ENCODE measurements around the gene ZNF536.
"Not testable (repeated sequence)": the region's sequence is repeated elsewhere in the genome, so short reads cannot be mapped to it uniquely, and the experiment has no call there.

ZNF536 gene

GRCh38 chr19:30393729-30394480, 21.7 kb downstream of the ZNF536 start:
- intact Hi-C loops (cut with micrococcal nuclease), result no loop called here
- Mint-ChIP-seq H3K9me3 (no peaks in the 10 kb centered on the region), H3K27me3 (peaks cover 15% of the 10 kb centered on the region), H3K4me3 (no peak overlapping the region), H3K27ac (no peak overlapping the region), H3K36me3 (ENCODE audit: low read depth) (no peaks in the 10 kb centered on the region), H3K4me1 (ENCODE audit: low read depth) (peaks cover 8% of the 10 kb centered on the region)

GRCh38 chr19:30394481-30395151, 22.4 kb downstream of the ZNF536 start:
- Mint-ChIP-seq H3K4me3 (no peak overlapping the region), H3K36me3 (ENCODE audit: low read depth) (no peaks in the 10 kb centered on the region), H3K27ac (no peak overlapping the region), H3K27me3 (peaks cover 15% of the 10 kb centered on the region), H3K9me3 (no peaks in the 10 kb centered on the region), H3K4me1 (ENCODE audit: low read depth) (peaks cover 8% of the 10 kb centered on the region)
- intact Hi-C loops (cut with micrococcal nuclease), result no loop called here

- H3K4me1 Mint-ChIP-seq (ENCODE audit: low read depth), result peaks cover 8% of the 10 kb centered on the region
- intact Hi-C loops (cut with micrococcal nuclease), result no loop called here
- H3K27ac Mint-ChIP-seq, result no peak overlapping the region
- H3K36me3 Mint-ChIP-seq (ENCODE audit: low read depth), result no peaks in the 10 kb centered on the region
- H3K27me3 Mint-ChIP-seq, result peaks cover 15% of the 10 kb centered on the region
- no peaks in the 10 kb centered on the region for H3K9me3 Mint-ChIP-seq
- H3K4me3 Mint-ChIP-seq, result no peak overlapping the region
Observed at GRCh38 chr19:30395283-30395682, 23.1 kb downstream of the ZNF536 start.

GRCh38 chr19:30398539-30398938, 26.4 kb downstream of the ZNF536 start:
- H3K4me3 Mint-ChIP-seq; H3K36me3 Mint-ChIP-seq (ENCODE audit: low read depth); H3K27me3 Mint-ChIP-seq; H3K9me3 Mint-ChIP-seq; H3K4me1 Mint-ChIP-seq (ENCODE audit: low read depth); intact Hi-C loops (cut with micrococcal nuclease); H3K27ac Mint-ChIP-seq: not testable (repeated sequence)

- Mint-ChIP-seq H3K4me3 (no peak overlapping the region), H3K4me1 (ENCODE audit: low read depth) (no peaks in the 10 kb centered on the region), H3K9me3 (no peaks in the 10 kb centered on the region), H3K27me3 (peaks cover 3% of the 10 kb centered on the region), H3K27ac (no peak overlapping the region), H3K36me3 (ENCODE audit: low read depth) (no peaks in the 10 kb centered on the region)
- intact Hi-C loops (cut with micrococcal nuclease), result no loop called here
Observed at GRCh38 chr19:30401956-30402355, 29.8 kb downstream of the ZNF536 start.

- intact Hi-C loops (cut with micrococcal nuclease), result no loop called here
- no peak overlapping the region for H3K27ac Mint-ChIP-seq
- no peaks in the 10 kb centered on the region for H3K36me3 Mint-ChIP-seq (ENCODE audit: low read depth)
- no peaks in the 10 kb centered on the region for H3K4me1 Mint-ChIP-seq (ENCODE audit: low read depth)
- peaks cover 2% of the 10 kb centered on the region for H3K27me3 Mint-ChIP-seq
- H3K9me3 Mint-ChIP-seq, result no peaks in the 10 kb centered on the region
- H3K4me3 Mint-ChIP-seq, result no peak overlapping the region
Observed at GRCh38 chr19:30402436-30403202, 30.4 kb downstream of the ZNF536 start.

GRCh38 chr19:30403203-30403985, 31.2 kb downstream of the ZNF536 start:
- Mint-ChIP-seq H3K4me1 (ENCODE audit: low read depth) (no peaks in the 10 kb centered on the region), H3K9me3 (no peaks in the 10 kb centered on the region), H3K4me3 (no peak overlapping the region), H3K27ac (no peak overlapping the region), H3K27me3 (peaks cover 1% of the 10 kb centered on the region), H3K36me3 (ENCODE audit: low read depth) (no peaks in the 10 kb centered on the region)
- intact Hi-C loops (cut with micrococcal nuclease), result no loop called here

GRCh38 chr19:30406220-30407067, 34.3 kb downstream of the ZNF536 start:
- no peak overlapping the region for H3K4me3 Mint-ChIP-seq
- no peaks in the 10 kb centered on the region for H3K4me1 Mint-ChIP-seq (ENCODE audit: low read depth)

GRCh38 chr19:30407068-30407709, 35.0 kb downstream of the ZNF536 start:
- H3K27me3 Mint-ChIP-seq, result peaks cover 1% of the 10 kb centered on the region
- no peak overlapping the region for H3K27ac Mint-ChIP-seq
- intact Hi-C loops (cut with micrococcal nuclease), result no loop called here
- no peaks in the 10 kb centered on the region for H3K36me3 Mint-ChIP-seq (ENCODE audit: low read depth)
- no peaks in the 10 kb centered on the region for H3K4me1 Mint-ChIP-seq (ENCODE audit: low read depth)
- H3K4me3 Mint-ChIP-seq, result no peak overlapping the region
- no peaks in the 10 kb centered on the region for H3K9me3 Mint-ChIP-seq

More at GRCh38 chr19:30406220-30407067, 34.3 kb downstream of the ZNF536 start:
- Mint-ChIP-seq H3K27me3 (peaks cover 1% of the 10 kb centered on the region), H3K27ac (no peak overlapping the region), H3K36me3 (ENCODE audit: low read depth) (no peaks in the 10 kb centered on the region), H3K9me3 (no peaks in the 10 kb centered on the region)
- intact Hi-C loops (cut with micrococcal nuclease), result no loop called here

- no peak overlapping the region for H3K27ac Mint-ChIP-seq
- no peak overlapping the region for H3K4me3 Mint-ChIP-seq
- no peaks in the 10 kb centered on the region for H3K36me3 Mint-ChIP-seq (ENCODE audit: low read depth)
- intact Hi-C loops (cut with micrococcal nuclease), result no loop called here
- no peaks in the 10 kb centered on the region for H3K9me3 Mint-ChIP-seq
- peaks cover 1% of the 10 kb centered on the region for H3K27me3 Mint-ChIP-seq
- no peaks in the 10 kb centered on the region for H3K4me1 Mint-ChIP-seq (ENCODE audit: low read depth)
Observed at GRCh38 chr19:30408734-30409301, 36.6 kb downstream of the ZNF536 start.

- H3K27ac Mint-ChIP-seq, result no peak overlapping the region
- peaks cover 2% of the 10 kb centered on the region for H3K27me3 Mint-ChIP-seq
- no peaks in the 10 kb centered on the region for H3K36me3 Mint-ChIP-seq (ENCODE audit: low read depth)
- H3K9me3 Mint-ChIP-seq, result peaks cover 9% of the 10 kb centered on the region
- no peak overlapping the region for H3K4me3 Mint-ChIP-seq
- intact Hi-C loops (cut with micrococcal nuclease), result no loop called here
- H3K4me1 Mint-ChIP-seq (ENCODE audit: low read depth), result peaks cover 5% of the 10 kb centered on the region
Observed at GRCh38 chr19:30411714-30412113, 39.5 kb downstream of the ZNF536 start.

GRCh38 chr19:30416375-30416774, 44.2 kb downstream of the ZNF536 start:
- Mint-ChIP-seq H3K4me1 (ENCODE audit: low read depth) (peaks cover 5% of the 10 kb centered on the region), H3K27me3 (peaks cover 4% of the 10 kb centered on the region), H3K27ac (no peak overlapping the region), H3K4me3 (no peak overlapping the region), H3K9me3 (peaks cover 9% of the 10 kb centered on the region), H3K36me3 (ENCODE audit: low read depth) (no peaks in the 10 kb centered on the region)
- intact Hi-C loops (cut with micrococcal nuclease), result no loop called here

Measured in dendritic cell treated with granulocyte-macrophage colony-stimulating factor and Interleukin-4, amounts not matched to agents 40 ng/mL and 50 ng/mL, for 4 days (primary cell).